Activated naive CD8-positive, alpha-beta T cell treated with anti-CD3 and anti-CD28 coated beads for 36 hours (primary cell): Measurements from ENCODE around the gene CACNA1C. TPM values are rescaled to one million over a fixed set of nuclear protein-coding genes. Genes with fewer than 3 reads are reported as not detected.

Experiments
- DNase-seq: peaks from one replicate; pipeline ENCODE4 v3.0.0; 2021
- H3K27ac Mint-ChIP-seq: one replicate; pipeline ENCODE4 v1.8.0; 2022; ENCODE audit warnings: mild to moderate bottlenecking, moderate library complexity, mixed read lengths
- H3K27me3 Mint-ChIP-seq: one replicate; pipeline ENCODE4 v1.8.0; 2022; ENCODE audit warnings: mild to moderate bottlenecking, mixed read lengths
- H3K36me3 Mint-ChIP-seq: one replicate; pipeline ENCODE4 v1.8.0; 2021; ENCODE audit warnings: mild to moderate bottlenecking, mixed read lengths
- H3K4me1 Mint-ChIP-seq: one replicate; pipeline ENCODE4 v1.8.0; 2021; ENCODE audit warnings: mixed read lengths
- H3K4me3 Mint-ChIP-seq: one replicate; pipeline ENCODE4 v1.8.0; 2022; ENCODE audit warnings: mild to moderate bottlenecking, moderate library complexity, mixed read lengths
- H3K9me3 Mint-ChIP-seq: one replicate; pipeline ENCODE4 v1.8.0; 2022; ENCODE audit warnings: mixed read lengths
- total RNA-seq, 2 experiments: library from RNA; stranded (reverse); gene quantifications; one replicate each; pipeline ENCODE4 v1.2.3, GENCODE V29; 2021

CACNA1C gene
- total RNA-seq, 2 experiments from 2014 or later, result 0.02 to 0.14 TPM

GRCh38 chr12:2354151-2354991, 301.6 kb downstream of the CACNA1C start:
- H3K4me3 Mint-ChIP-seq, result no peak overlapping the region
- no peaks in the 10 kb centered on the region for H3K36me3 Mint-ChIP-seq
- no peaks in the 10 kb centered on the region for H3K9me3 Mint-ChIP-seq
- no peak overlapping the region for H3K27ac Mint-ChIP-seq
- DNase-seq, result no peak
- H3K27me3 Mint-ChIP-seq, result peaks cover 12% of the 10 kb centered on the region
- H3K4me1 Mint-ChIP-seq, result peaks cover 15% of the 10 kb centered on the region

- Mint-ChIP-seq H3K27me3 (peaks cover 16% of the 10 kb centered on the region), H3K9me3 (no peaks in the 10 kb centered on the region), H3K36me3 (no peaks in the 10 kb centered on the region), H3K4me1 (peaks cover 15% of the 10 kb centered on the region), H3K27ac (no peak overlapping the region), H3K4me3 (no peak overlapping the region)
- DNase-seq, result no peak
These were observed 302.4 kb downstream of the CACNA1C start for GRCh38 chr12:2355198-2355597.

GRCh38 chr12:2355604-2356003, 302.8 kb downstream of the CACNA1C start:
- no peak for DNase-seq
- no peak overlapping the region for H3K4me3 Mint-ChIP-seq
- no peak overlapping the region for H3K27ac Mint-ChIP-seq
- H3K36me3 Mint-ChIP-seq, result no peaks in the 10 kb centered on the region
- H3K9me3 Mint-ChIP-seq, result no peaks in the 10 kb centered on the region
- peaks cover 18% of the 10 kb centered on the region for H3K27me3 Mint-ChIP-seq
- peaks cover 15% of the 10 kb centered on the region for H3K4me1 Mint-ChIP-seq

- Mint-ChIP-seq H3K27ac (no peak overlapping the region), H3K4me1 (peaks cover 15% of the 10 kb centered on the region), H3K4me3 (no peak overlapping the region), H3K9me3 (no peaks in the 10 kb centered on the region), H3K27me3 (peaks cover 18% of the 10 kb centered on the region), H3K36me3 (no peaks in the 10 kb centered on the region)
- no peak for DNase-seq
These were observed 303.9 kb downstream of the CACNA1C start for GRCh38 chr12:2356601-2357125.

GRCh38 chr12:2358986-2359658, 306.3 kb downstream of the CACNA1C start:
- DNase-seq, result no peak
- H3K27ac Mint-ChIP-seq, result peak overlapping the region; percentile 34
- no peaks in the 10 kb centered on the region for H3K36me3 Mint-ChIP-seq
- H3K9me3 Mint-ChIP-seq, result no peaks in the 10 kb centered on the region
- peaks cover 12% of the 10 kb centered on the region for H3K27me3 Mint-ChIP-seq
- peaks cover 27% of the 10 kb centered on the region for H3K4me1 Mint-ChIP-seq
- H3K4me3 Mint-ChIP-seq, result no peak overlapping the region

- no peak for DNase-seq
- Mint-ChIP-seq H3K27me3 (peaks cover 12% of the 10 kb centered on the region), H3K9me3 (no peaks in the 10 kb centered on the region), H3K27ac (no peak overlapping the region), H3K36me3 (no peaks in the 10 kb centered on the region), H3K4me1 (peaks cover 30% of the 10 kb centered on the region), H3K4me3 (no peak overlapping the region)
These were observed 307.2 kb downstream of the CACNA1C start for GRCh38 chr12:2359725-2360629.

- no peak for DNase-seq
- Mint-ChIP-seq H3K4me3 (no peak overlapping the region), H3K27ac (no peak overlapping the region), H3K36me3 (no peaks in the 10 kb centered on the region), H3K27me3 (peaks cover 12% of the 10 kb centered on the region), H3K4me1 (peaks cover 30% of the 10 kb centered on the region), H3K9me3 (no peaks in the 10 kb centered on the region)
These were observed 307.9 kb downstream of the CACNA1C start for GRCh38 chr12:2360630-2361170.

- H3K27me3 Mint-ChIP-seq, result peaks cover 10% of the 10 kb centered on the region
- H3K4me3 Mint-ChIP-seq, result no peak overlapping the region
- peaks cover 16% of the 10 kb centered on the region for H3K4me1 Mint-ChIP-seq
- no peak for DNase-seq
- H3K27ac Mint-ChIP-seq, result no peak overlapping the region
- H3K36me3 Mint-ChIP-seq, result no peaks in the 10 kb centered on the region
- H3K9me3 Mint-ChIP-seq, result no peaks in the 10 kb centered on the region
These were observed 311.2 kb downstream of the CACNA1C start for GRCh38 chr12:2363836-2364609.

GRCh38 chr12:2364631-2365051, 311.9 kb downstream of the CACNA1C start:
- Mint-ChIP-seq H3K27ac (no peak overlapping the region), H3K4me1 (peaks cover 15% of the 10 kb centered on the region), H3K36me3 (no peaks in the 10 kb centered on the region), H3K27me3 (peaks cover 3% of the 10 kb centered on the region), H3K9me3 (no peaks in the 10 kb centered on the region), H3K4me3 (no peak overlapping the region)
- no peak for DNase-seq

GRCh38 chr12:2366711-2367110, 313.9 kb downstream of the CACNA1C start:
- DNase-seq, result no peak
- Mint-ChIP-seq H3K27ac (no peak overlapping the region), H3K4me1 (peaks cover 15% of the 10 kb centered on the region), H3K4me3 (no peak overlapping the region), H3K27me3 (no peaks in the 10 kb centered on the region), H3K36me3 (no peaks in the 10 kb centered on the region), H3K9me3 (no peaks in the 10 kb centered on the region)

GRCh38 chr12:2372178-2372577, 319.4 kb downstream of the CACNA1C start:
- no peaks in the 10 kb centered on the region for H3K9me3 Mint-ChIP-seq
- DNase-seq, result no peak
- no peak overlapping the region for H3K27ac Mint-ChIP-seq
- H3K4me3 Mint-ChIP-seq, result no peak overlapping the region
- H3K27me3 Mint-ChIP-seq, result no peaks in the 10 kb centered on the region
- no peaks in the 10 kb centered on the region for H3K36me3 Mint-ChIP-seq
- H3K4me1 Mint-ChIP-seq, result no peaks in the 10 kb centered on the region

- no peaks in the 10 kb centered on the region for H3K36me3 Mint-ChIP-seq
- no peak overlapping the region for H3K27ac Mint-ChIP-seq
These were observed 319.9 kb downstream of the CACNA1C start for GRCh38 chr12:2372735-2373134.

GRCh38 chr12:2373307-2373706, 320.5 kb downstream of the CACNA1C start:
- Mint-ChIP-seq H3K36me3 (no peaks in the 10 kb centered on the region), H3K9me3 (no peaks in the 10 kb centered on the region), H3K27ac (no peak overlapping the region), H3K4me3 (no peak overlapping the region), H3K27me3 (no peaks in the 10 kb centered on the region), H3K4me1 (no peaks in the 10 kb centered on the region)
- DNase-seq, result no peak

More at GRCh38 chr12:2372735-2373134, 319.9 kb downstream of the CACNA1C start:
- DNase-seq, result no peak
- Mint-ChIP-seq H3K4me3 (no peak overlapping the region), H3K4me1 (no peaks in the 10 kb centered on the region), H3K9me3 (no peaks in the 10 kb centered on the region), H3K27me3 (no peaks in the 10 kb centered on the region)
